HG02678 (cell line): Measurements from ENCODE around the gene LENEP.
A peak's percentile ranks its signal among the peaks of the same experiment; 100 is the strongest.

ENCODE experiments used
- ATAC-seq: cut with Tn5 transposase; IDR thresholded peaks from one replicate; pipeline ENCODE4 v1.9.1; 2021; ENCODE audit warnings: mild to moderate bottlenecking, moderate library complexity; ENCODE audit not compliant: unreplicated experiment

Gene LENEP

DNA sequence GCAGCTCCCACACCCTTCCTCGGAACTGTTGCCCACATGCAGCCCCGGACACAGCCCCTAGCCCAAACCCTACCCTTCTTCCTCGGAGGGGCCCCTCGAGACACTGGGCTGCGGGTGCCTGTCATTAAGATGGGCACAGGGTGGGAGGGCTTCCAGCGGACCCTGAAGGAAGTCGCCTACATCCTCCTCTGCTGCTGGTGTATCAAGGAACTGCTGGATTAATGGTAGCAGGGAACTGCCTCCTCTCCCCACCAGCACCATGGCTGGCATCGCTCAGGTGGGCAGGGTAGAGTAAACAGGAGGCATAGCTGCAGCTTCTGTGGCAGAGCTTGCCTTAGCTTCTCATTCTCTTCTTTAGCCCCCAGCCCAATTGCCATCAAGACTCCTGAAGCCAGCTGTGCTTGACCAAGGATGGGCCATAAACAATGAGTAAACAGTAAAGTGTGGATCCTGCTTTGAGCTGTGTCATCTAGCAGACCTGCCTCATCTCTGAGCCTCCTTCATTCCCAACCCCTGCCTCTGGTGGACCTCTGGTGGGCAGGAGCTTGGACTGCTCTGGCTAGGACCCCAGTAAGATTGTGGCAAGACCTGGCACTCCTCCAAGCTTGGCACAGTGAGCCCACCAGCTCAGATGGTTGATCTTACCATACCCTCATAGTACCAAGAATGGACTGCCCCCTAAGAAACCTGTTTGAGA lies at the start of gene LENEP:
Gene LENEP (plus strand): TSS at position 15 of the 697 bp plus-strand sequence. CDS start 22 bp downstream, at position 37.
- no peak for ATAC-seq

GRCh38 chr1:154943649-154944400 lies 49.6 kb upstream of the LENEP start:
- ATAC-seq, result no peak

GRCh38 chr1:154944401-154945159 lies 48.8 kb upstream of the LENEP start:
- ATAC-seq, result no peak

GRCh38 chr1:154945160-154945961 lies 48.0 kb upstream of the LENEP start:
- no peak for ATAC-seq

- no peak for ATAC-seq
These were observed 47.2 kb upstream of the LENEP start for GRCh38 chr1:154945962-154946850.

DNA sequence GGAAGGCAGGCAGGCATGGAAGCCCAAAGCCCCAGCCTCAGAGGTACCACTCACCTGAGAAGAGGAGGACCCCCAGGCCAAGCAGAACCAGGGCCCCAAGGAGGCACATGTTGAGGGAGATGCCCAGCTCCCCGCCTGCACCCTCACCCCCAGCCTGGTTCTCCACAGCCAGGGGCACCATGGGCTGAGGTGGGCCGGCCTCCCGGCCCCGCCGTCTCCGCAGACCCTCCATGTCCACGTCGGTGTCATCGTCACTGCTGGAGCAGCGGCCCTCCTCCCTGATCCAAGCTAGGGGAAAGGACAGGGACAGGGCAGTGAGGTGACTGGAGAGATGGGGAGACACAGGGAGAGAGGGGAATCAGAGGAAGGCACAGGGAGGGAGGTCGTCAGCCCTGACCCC lies 45.3 kb upstream of the LENEP start:
- no peak for ATAC-seq

GRCh38 chr1:154951901-154952657 lies 41.3 kb upstream of the LENEP start:
- no peak for ATAC-seq

- ATAC-seq, result no peak
These were observed 40.7 kb upstream of the LENEP start for GRCh38 chr1:154952664-154953063.

- no peak for ATAC-seq
These were observed 39.8 kb upstream of the LENEP start for GRCh38 chr1:154953611-154954038.

DNA sequence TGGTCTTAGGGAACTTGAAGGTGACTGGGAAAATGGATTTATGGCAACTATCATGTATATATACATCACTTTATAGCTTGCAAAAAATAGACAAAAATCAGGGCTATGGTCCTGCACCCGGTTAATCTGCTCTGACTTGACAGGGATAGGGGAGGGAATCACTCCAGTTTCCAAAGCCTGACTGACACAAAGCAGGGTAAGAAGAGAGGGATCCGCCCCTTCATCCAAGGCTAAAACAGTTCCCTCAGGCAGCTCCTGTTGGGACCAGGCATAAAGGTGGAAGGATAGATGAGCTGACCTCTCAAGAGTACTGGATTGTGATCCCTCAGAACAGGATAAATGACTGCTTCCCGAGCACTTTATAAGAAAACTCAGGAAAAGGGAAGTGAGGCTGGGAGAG lies 38.8 kb upstream of the LENEP start:
- no peak for ATAC-seq

- ATAC-seq, result peak; percentile 54
These were observed 38.2 kb upstream of the LENEP start for GRCh38 chr1:154955039-154955717.

DNA sequence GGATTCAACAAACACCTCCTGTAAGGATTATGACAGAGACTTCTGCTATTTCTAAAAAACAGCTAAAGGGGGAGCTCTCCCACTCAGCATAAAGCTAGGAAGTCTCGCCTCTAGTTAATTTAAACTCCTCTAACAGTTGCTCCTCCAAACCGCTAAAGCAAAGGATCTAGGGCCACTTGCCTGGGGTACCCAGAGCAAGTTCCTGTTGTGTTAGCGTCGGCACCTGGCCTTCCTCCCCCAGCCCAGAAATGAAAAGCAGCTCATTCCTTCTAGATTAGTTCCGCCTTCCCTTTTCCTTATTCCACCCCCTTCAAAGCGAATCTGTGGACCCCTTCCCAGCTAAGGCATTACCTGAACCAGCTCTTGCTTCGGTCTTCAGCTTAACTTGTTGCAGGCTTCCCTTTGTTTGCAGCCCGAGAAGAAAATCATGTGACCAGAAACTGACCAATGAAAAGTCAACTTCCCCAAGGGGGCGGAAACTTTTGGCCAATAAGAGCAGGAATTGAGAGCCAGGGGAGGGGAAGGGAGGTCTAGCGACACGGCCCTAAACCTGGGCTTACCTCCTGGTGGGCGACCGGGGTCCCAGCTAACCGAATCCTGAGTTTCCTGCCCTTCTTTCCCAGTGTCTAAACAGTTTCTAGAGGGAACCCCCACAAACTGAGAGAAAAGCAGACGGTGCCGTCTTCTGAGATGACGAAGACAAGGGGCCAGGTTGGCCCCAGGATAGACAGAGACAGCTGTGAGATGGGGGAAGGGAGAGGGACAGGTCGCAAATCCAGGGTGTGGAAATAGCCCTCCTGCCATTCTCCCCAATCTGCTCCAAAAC lies 37.5 kb upstream of the LENEP start, which contains the start of gene PBXIP1:
Gene PBXIP1 (minus strand): TSS at position 382 of the 826 bp plus-strand sequence. CDS start 2,378 bp downstream, outside the sequence.
- peak; percentile 69 for ATAC-seq

GRCh38 chr1:154956544-154956941 lies 36.8 kb upstream of the LENEP start:
- ATAC-seq, result no peak

GRCh38 chr1:154957091-154957657 lies 36.2 kb upstream of the LENEP start:
- ATAC-seq, result no peak

DNA sequence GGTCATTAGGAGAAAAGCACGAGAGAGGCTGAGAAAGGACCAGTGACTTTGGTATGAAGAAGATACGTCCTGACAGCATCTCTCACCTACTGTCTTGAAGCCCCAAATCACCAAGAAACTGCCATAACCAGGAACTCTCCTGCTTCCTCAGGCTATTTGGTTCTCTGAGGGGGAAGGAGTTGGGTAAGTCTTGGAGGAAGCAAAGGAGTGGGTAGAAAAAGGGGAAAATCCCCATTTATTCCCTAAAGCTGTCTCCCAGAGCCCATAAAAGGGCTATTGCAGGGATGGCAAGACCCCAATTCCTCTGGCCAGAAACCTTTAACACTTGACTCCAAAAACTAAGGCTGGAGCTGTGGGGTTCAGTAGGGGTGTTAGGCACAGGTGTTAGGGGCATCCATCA lies 35.4 kb upstream of the LENEP start:
- ATAC-seq, result no peak

DNA sequence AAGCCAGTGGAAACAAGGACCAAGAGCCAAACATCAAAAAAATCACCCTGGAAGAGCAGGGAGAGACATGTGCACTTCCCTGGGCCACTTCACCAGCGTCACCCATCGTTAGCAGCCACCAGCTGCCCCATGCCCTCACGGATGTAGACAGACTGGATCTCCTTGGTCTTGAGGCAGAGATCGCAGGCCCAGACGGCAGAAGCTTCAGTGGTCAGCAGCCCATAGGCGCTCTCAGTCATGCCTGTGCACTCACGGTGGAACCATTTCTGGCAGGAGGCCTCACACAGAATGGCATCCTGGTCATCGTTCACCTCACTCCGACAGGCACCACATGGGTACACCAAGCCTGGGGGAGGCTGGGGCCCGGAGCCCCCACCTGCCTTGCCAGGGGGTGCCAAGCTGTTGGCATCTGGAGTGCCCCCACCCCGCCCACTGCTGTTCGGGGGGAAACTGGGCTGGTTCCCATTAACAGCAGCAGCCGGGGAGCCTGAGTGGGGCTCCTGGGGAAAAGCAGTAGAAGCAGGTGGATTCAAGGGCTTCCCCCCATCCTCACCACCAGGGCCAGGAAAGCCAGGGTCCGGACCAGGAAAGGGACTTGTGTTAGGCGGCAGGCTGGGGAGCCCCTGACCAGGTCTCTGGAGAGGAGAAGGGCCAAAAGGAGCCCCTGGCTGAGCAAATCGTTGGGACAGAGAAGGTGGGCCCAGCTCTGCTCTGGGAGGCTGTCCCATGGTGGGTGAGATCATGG lies 34.5 kb upstream of the LENEP start:
- ATAC-seq, result no peak

DNA sequence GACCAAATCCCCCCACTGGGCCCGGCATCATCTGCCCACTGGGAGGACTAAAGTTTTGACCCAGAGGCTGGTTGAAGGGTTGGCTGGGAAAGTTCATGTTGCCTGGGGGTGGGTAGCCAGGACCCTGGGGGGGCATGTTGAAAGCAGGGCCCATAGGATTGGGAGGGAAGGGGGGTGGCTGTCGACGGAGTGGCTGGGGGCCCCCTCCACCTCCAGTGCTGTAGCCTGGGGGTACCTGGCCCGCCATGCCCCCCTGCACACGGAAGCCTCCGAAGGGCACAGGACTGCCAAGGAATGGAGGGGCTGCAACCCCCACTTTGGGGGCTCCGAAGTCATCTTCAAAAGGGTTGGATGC lies 34.0 kb upstream of the LENEP start:
- no peak for ATAC-seq
